Limb (tissue), 2 donors: ENCODE results near the gene PLA2G2D.

Source experiments
- DNase-seq, 2 donors: peaks; one replicate each; pipeline ENCODE4 v3.0.0-alpha.2; 2016; ENCODE audit errors: extremely low spot score in 2 of 2

PLA2G2D gene

GRCh38 chr1:20089328-20090077, 29.8 kb downstream of the PLA2G2D start:
- DNase-seq, result no peak

DNA sequence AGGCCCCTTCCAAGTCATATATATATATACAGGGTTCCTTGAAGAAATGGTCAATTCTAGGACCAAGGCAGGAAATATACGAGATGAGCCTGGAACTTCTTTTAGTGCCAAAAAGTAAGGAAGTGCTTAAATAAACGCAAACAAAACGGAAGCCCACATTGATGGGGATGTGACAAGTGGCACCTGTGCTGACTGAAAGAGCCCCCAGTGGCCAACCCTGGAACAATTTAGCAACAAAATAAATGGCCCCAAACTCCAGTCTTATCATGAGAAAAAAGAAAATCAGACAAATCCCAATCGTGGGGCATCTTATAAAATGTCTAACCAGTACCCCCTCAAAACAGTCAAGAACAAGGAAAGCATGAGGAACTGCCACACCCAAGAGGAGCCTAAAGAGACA, 31.7 kb downstream of the PLA2G2D start:
- DNase-seq, result no peak

DNA sequence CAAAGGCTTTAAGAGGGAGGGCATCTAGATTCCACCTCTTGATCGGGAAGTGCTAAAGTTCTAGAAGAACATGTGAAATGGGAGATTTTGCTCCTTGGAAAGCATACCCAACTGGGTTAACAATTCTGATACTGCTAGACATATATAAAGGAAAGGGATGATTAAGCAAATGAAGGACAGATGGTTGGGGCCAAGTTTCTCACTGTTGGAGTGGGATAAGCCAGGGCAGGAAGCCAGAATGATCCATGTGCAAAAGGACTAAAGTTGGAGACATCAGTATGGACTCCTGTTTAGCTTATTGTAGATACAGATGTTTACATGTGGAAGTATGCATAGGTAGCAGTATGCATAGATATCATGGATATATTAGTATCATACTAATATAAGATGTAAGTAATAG, 32.5 kb downstream of the PLA2G2D start:
- DNase-seq, result no peak

- no peak for DNase-seq
Measured at GRCh38 chr1:20083178-20083944, 36.0 kb downstream of the PLA2G2D start.

GRCh38 chr1:20082772-20083171, 36.6 kb downstream of the PLA2G2D start:
- no peak for DNase-seq

DNA sequence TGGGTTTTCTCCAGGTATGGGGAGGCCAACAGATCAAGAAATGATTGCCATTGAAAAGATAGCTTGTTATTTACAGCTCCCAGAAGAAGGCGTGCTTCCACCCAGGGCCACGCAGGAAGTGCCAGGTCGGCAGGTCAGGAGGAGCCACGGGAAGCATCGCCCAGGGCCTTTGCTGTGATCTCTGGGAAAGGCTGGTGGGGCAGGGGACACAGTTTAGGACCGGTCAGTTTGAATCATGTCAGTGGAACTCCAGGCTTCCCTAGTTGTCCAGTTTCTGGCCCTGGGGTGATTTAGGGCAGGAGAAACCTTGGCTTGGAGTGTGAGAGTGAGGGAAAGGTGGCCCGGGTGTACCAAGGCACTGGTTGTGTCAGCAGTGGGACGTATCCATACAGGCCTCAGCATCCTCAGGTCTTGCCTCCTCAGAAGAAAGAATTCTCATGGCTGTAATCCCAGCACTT, 38.0 kb downstream of the PLA2G2D start:
- DNase-seq, result no peak

GRCh38 chr1:20080441-20081352, 38.6 kb downstream of the PLA2G2D start:
- no peak for DNase-seq

GRCh38 chr1:20079661-20080305, 39.6 kb downstream of the PLA2G2D start:
- DNase-seq, result no peak

DNA sequence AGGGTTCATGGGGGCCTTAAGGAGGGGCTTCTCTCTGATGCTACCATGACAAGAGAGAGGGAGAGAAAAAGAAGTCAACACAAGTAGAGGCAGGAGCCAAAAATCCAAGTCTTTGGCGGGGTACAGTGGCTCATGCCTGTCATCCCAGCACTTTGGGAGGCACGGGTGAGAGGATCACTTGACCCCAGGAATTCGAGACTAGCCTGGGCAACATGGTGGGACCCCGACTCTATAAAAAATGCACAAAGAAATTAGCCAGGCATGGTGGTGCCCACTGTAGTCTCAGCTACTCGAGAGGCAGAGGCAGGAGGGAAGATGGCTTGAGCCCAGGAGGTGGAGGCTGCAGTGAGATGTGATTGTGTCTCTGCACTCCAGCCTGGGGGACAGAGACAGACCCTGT, 40.6 kb downstream of the PLA2G2D start:
- no peak for DNase-seq

GRCh38 chr1:20078171-20078651, 41.1 kb downstream of the PLA2G2D start:
- DNase-seq, result no peak

GRCh38 chr1:20076710-20077461, 42.5 kb downstream of the PLA2G2D start:
- no peak for DNase-seq

DNA sequence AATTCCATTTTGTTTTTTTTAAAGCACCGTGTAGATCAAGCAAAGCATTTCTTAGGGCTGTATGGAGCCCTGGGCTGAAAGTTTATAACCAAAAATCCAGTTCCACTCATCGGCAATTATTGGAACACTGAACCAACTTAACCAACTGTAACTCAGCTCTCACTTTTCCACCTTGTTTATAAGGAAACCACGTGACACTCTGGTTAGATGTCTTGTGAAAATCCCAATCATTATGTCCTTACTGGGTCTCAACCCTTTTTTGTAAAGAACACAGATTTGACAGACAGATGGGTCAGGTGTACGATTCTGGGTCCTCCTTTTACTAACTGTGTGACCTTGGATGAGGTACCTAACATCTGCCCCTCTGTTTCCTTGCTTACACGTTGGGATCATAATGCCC, 43.1 kb downstream of the PLA2G2D start:
- DNase-seq, result no peak

DNA sequence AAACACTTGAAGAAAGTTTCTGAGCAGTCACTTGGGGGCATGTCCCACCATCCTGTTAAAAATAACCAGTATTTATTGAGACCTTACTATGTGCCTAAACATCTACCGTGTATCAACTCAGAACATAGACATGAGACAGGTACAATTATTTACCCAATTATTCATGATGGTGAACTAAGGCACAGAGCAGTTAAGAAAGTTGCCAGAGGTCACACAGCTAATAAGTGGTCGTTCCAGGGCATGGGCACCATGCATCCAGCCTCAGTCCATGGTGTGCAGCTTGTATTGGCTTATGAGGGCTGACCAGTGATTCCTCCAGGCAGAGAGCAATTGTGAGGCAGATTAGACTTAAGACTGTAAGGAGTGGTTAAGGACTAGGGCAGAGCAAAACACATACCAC, 44.0 kb downstream of the PLA2G2D start:
- no peak for DNase-seq

GRCh38 chr1:20074725-20075171, 44.6 kb downstream of the PLA2G2D start:
- no peak for DNase-seq

- DNase-seq, result no peak
Measured at GRCh38 chr1:20074055-20074724, 45.1 kb downstream of the PLA2G2D start.

- DNase-seq, result no peak
Measured at GRCh38 chr1:20073256-20073655, 46.1 kb downstream of the PLA2G2D start.

DNA sequence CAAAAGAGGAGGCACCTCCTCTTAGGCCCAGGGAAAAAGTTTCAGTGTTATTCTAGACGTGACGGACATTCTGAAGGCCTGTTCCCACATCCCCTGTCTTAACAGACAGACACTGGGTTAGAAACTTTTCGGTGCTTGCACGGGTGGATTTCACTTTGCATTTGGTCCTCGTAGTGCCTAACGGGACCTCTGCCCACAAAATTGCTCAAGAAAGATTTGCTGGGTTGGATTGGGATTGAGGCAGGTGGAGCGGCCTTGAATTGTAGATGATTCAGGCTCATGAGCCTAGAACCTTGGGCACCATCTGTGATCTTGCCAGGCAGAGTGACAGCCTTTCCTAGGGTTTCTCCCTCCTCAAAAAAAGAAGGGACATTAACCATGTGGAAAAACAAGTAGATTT, 46.6 kb downstream of the PLA2G2D start:
- DNase-seq, result no peak

GRCh38 chr1:20071416-20071815, 47.9 kb downstream of the PLA2G2D start:
- DNase-seq, result no peak

- no peak for DNase-seq
Measured at GRCh38 chr1:20070357-20070756, 49.0 kb downstream of the PLA2G2D start.

DNA sequence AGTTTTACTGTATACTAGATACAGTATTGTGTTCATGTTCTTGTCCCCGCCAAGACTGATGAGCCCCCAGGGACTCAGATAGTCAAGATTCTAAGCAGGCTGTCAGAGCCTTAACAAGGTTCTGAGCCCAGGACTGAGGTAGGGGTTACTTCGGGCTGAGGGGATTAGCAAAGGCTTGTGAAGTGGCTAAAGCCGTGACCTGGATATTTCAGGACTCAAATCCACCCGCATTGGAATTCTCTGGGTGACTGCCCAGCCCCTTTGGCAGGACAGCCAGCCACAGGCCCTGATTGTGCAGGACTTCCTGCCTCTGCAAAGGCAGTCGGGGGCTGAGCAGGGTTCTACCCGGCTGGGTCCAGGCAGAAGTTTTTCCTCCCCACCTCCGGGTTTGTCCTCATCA, 49.5 kb downstream of the PLA2G2D start, which contains the start of gene PLA2G5:
TSS of gene PLA2G5 (plus strand) at position 321 of the 400 bp plus-strand sequence. CDS start 14,637 bp downstream, outside the sequence.
- no peak for DNase-seq
